ENCODE results near the gene ASTN1. TPM values are rescaled to one million over a fixed set of nuclear protein-coding genes. Genes with fewer than 3 reads are reported as not detected.
A peak's percentile ranks its signal among the peaks of the same experiment; 100 is the strongest.

ASTN1 gene
- total RNA-seq, result not detected in 2 replicates

GRCh38 chr1:177164380-177165068, at the start of gene ASTN1:
TSS of gene ASTN1 (minus strand) at chr1:177164712. CDS start at chr1:177164676, 36 bp downstream.
- H3K36me3 Mint-ChIP-seq (ENCODE audit: low read depth), result no peaks in the 10 kb centered on the region
- H3K27me3 Mint-ChIP-seq, result peaks cover 25% of the 10 kb centered on the region
- no peaks in the 10 kb centered on the region for H3K4me1 Mint-ChIP-seq
- no peak for DNase-seq
- H3K27ac Mint-ChIP-seq, result no peak within 1 kb of the TSS
- no peaks in the 10 kb centered on the region for H3K9me3 Mint-ChIP-seq
- intact Hi-C loops (cut with micrococcal nuclease), result no loop called here
- no peak within 1 kb of the TSS for H3K4me3 Mint-ChIP-seq

- H3K36me3 Mint-ChIP-seq (ENCODE audit: low read depth), result no peaks in the 10 kb centered on the region
- no peak for DNase-seq
- H3K4me1 Mint-ChIP-seq, result no peaks in the 10 kb centered on the region
- intact Hi-C loops (cut with micrococcal nuclease), result no loop called here
- no peaks in the 10 kb centered on the region for H3K9me3 Mint-ChIP-seq
- H3K27me3 Mint-ChIP-seq, result no peaks in the 10 kb centered on the region
- no peak overlapping the region for H3K4me3 Mint-ChIP-seq
- no peak overlapping the region for H3K27ac Mint-ChIP-seq
These were observed 46.7 kb upstream of the ASTN1 start for GRCh38 chr1:177211231-177211630.

GRCh38 chr1:177210071-177210470, 45.6 kb upstream of the ASTN1 start:
- DNase-seq, result no peak
- H3K4me1 Mint-ChIP-seq, result no peaks in the 10 kb centered on the region
- no peak overlapping the region for H3K4me3 Mint-ChIP-seq
- H3K36me3 Mint-ChIP-seq (ENCODE audit: low read depth), result no peaks in the 10 kb centered on the region
- no peaks in the 10 kb centered on the region for H3K9me3 Mint-ChIP-seq
- intact Hi-C loops (cut with micrococcal nuclease), result no loop called here
- H3K27ac Mint-ChIP-seq, result no peak overlapping the region
- H3K27me3 Mint-ChIP-seq, result no peaks in the 10 kb centered on the region

- Mint-ChIP-seq H3K4me3 (no peak overlapping the region), H3K9me3 (no peaks in the 10 kb centered on the region), H3K36me3 (ENCODE audit: low read depth) (no peaks in the 10 kb centered on the region), H3K27ac (no peak overlapping the region), H3K4me1 (no peaks in the 10 kb centered on the region), H3K27me3 (no peaks in the 10 kb centered on the region)
- intact Hi-C loops (cut with micrococcal nuclease), result no loop called here
- DNase-seq, result no peak
These were observed 44.8 kb upstream of the ASTN1 start for GRCh38 chr1:177209357-177209756.

GRCh38 chr1:177208920-177209319, 44.4 kb upstream of the ASTN1 start:
- Mint-ChIP-seq H3K9me3 (no peaks in the 10 kb centered on the region), H3K4me1 (no peaks in the 10 kb centered on the region), H3K27ac (no peak overlapping the region), H3K36me3 (ENCODE audit: low read depth) (no peaks in the 10 kb centered on the region), H3K4me3 (no peak overlapping the region), H3K27me3 (no peaks in the 10 kb centered on the region)
- DNase-seq, result no peak
- intact Hi-C loops (cut with micrococcal nuclease), result no loop called here

- Mint-ChIP-seq H3K4me1 (no peaks in the 10 kb centered on the region), H3K27me3 (no peaks in the 10 kb centered on the region), H3K4me3 (no peak overlapping the region), H3K27ac (no peak overlapping the region), H3K36me3 (ENCODE audit: low read depth) (no peaks in the 10 kb centered on the region), H3K9me3 (no peaks in the 10 kb centered on the region)
- no peak for DNase-seq
- intact Hi-C loops (cut with micrococcal nuclease), result no loop called here
These were observed 42.4 kb upstream of the ASTN1 start for GRCh38 chr1:177206831-177207355.

GRCh38 chr1:177200290-177200689, 35.8 kb upstream of the ASTN1 start:
- no peak overlapping the region for H3K27ac Mint-ChIP-seq
- H3K4me1 Mint-ChIP-seq, result no peaks in the 10 kb centered on the region

GRCh38 chr1:177198243-177198642, 33.7 kb upstream of the ASTN1 start:
- Mint-ChIP-seq H3K4me1 (no peaks in the 10 kb centered on the region), H3K36me3 (ENCODE audit: low read depth) (no peaks in the 10 kb centered on the region), H3K27ac (no peak overlapping the region), H3K4me3 (no peak overlapping the region), H3K27me3 (no peaks in the 10 kb centered on the region), H3K9me3 (no peaks in the 10 kb centered on the region)
- intact Hi-C loops (cut with micrococcal nuclease), result no loop called here
- no peak for DNase-seq

More at GRCh38 chr1:177200290-177200689, 35.8 kb upstream of the ASTN1 start:
- Mint-ChIP-seq H3K9me3 (no peaks in the 10 kb centered on the region), H3K4me3 (no peak overlapping the region), H3K36me3 (ENCODE audit: low read depth) (no peaks in the 10 kb centered on the region), H3K27me3 (no peaks in the 10 kb centered on the region)
- no peak for DNase-seq
- intact Hi-C loops (cut with micrococcal nuclease), result no loop called here

- no peak for DNase-seq
- Mint-ChIP-seq H3K4me3 (no peak overlapping the region), H3K4me1 (no peaks in the 10 kb centered on the region), H3K36me3 (ENCODE audit: low read depth) (no peaks in the 10 kb centered on the region), H3K9me3 (no peaks in the 10 kb centered on the region), H3K27ac (no peak overlapping the region), H3K27me3 (no peaks in the 10 kb centered on the region)
- intact Hi-C loops (cut with micrococcal nuclease), result no loop called here
These were observed 25.9 kb upstream of the ASTN1 start for GRCh38 chr1:177190308-177190970.

- H3K27me3 Mint-ChIP-seq, result peaks cover 6% of the 10 kb centered on the region
- no peaks in the 10 kb centered on the region for H3K36me3 Mint-ChIP-seq (ENCODE audit: low read depth)
- H3K27ac Mint-ChIP-seq, result no peak overlapping the region
- H3K9me3 Mint-ChIP-seq, result no peaks in the 10 kb centered on the region
- no peak overlapping the region for H3K4me3 Mint-ChIP-seq
- DNase-seq, result no peak
- H3K4me1 Mint-ChIP-seq, result peaks cover 5% of the 10 kb centered on the region
- intact Hi-C loops (cut with micrococcal nuclease), result no loop called here
These were observed 22.1 kb upstream of the ASTN1 start for GRCh38 chr1:177186639-177187038.

GRCh38 chr1:177185209-177185608, 20.7 kb upstream of the ASTN1 start:
- Mint-ChIP-seq H3K9me3 (no peaks in the 10 kb centered on the region), H3K4me3 (no peak overlapping the region), H3K27me3 (peaks cover 17% of the 10 kb centered on the region), H3K27ac (no peak overlapping the region), H3K36me3 (ENCODE audit: low read depth) (no peaks in the 10 kb centered on the region), H3K4me1 (peaks cover 9% of the 10 kb centered on the region)
- DNase-seq, result no peak
- intact Hi-C loops (cut with micrococcal nuclease), result no loop called here

- Mint-ChIP-seq H3K4me1 (peaks cover 9% of the 10 kb centered on the region), H3K36me3 (ENCODE audit: low read depth) (no peaks in the 10 kb centered on the region), H3K27ac (no peak overlapping the region), H3K9me3 (no peaks in the 10 kb centered on the region), H3K4me3 (no peak overlapping the region), H3K27me3 (peaks cover 23% of the 10 kb centered on the region)
- no peak for DNase-seq
- intact Hi-C loops (cut with micrococcal nuclease), result no loop called here
These were observed 19.3 kb upstream of the ASTN1 start for GRCh38 chr1:177183836-177184235.

- intact Hi-C loops (cut with micrococcal nuclease), result no loop called here
- Mint-ChIP-seq H3K4me1 (peaks cover 9% of the 10 kb centered on the region), H3K4me3 (peak overlapping the region; percentile 39), H3K36me3 (ENCODE audit: low read depth) (no peaks in the 10 kb centered on the region), H3K9me3 (no peaks in the 10 kb centered on the region), H3K27ac (no peak overlapping the region), H3K27me3 (peaks cover 23% of the 10 kb centered on the region)
- peak; percentile 82 for DNase-seq
These were observed 17.2 kb upstream of the ASTN1 start for GRCh38 chr1:177181631-177182291.

- intact Hi-C loops (cut with micrococcal nuclease), result no loop called here
- H3K27me3 Mint-ChIP-seq, result peaks cover 23% of the 10 kb centered on the region
- peaks cover 9% of the 10 kb centered on the region for H3K4me1 Mint-ChIP-seq
- H3K4me3 Mint-ChIP-seq, result peak overlapping the region; percentile 39
- DNase-seq, result no peak
- no peaks in the 10 kb centered on the region for H3K9me3 Mint-ChIP-seq
- H3K27ac Mint-ChIP-seq, result no peak overlapping the region
- H3K36me3 Mint-ChIP-seq (ENCODE audit: low read depth), result no peaks in the 10 kb centered on the region
These were observed 16.7 kb upstream of the ASTN1 start for GRCh38 chr1:177181280-177181630.

Data from activated CD4-positive, alpha-beta T cell treated with anti-CD3 and anti-CD28 coated beads, Interleukin-2, amount 10 ng/mL, durations not matched to agents 24 days and 14 days (primary cell).